Brain microvascular endothelial cell (primary cell): ENCODE measurements around the gene CAMTA1.

Source experiments
- DNase-seq: peaks from one replicate; pipeline ENCODE4 v3.0.0-alpha.2; 2020
- H3K27ac ChIP-seq: fragments of 250-450 bp; sonication (Bioruptor Pico); 2 replicates; pipeline ENCODE4 v1.5.1; 2020; ENCODE audit warnings: mild to moderate bottlenecking, moderate library complexity
- H3K27me3 ChIP-seq: fragments of 250-450 bp; sonication (Bioruptor Pico); replicated peaks from 2 replicates; pipeline ENCODE4 v1.5.1; 2020; ENCODE audit warnings: mild to moderate bottlenecking
- H3K36me3 ChIP-seq: fragments of 250-450 bp; sonication (Bioruptor Pico); replicated peaks from 2 replicates; pipeline ENCODE4 v1.5.1; 2020; ENCODE audit warnings: mild to moderate bottlenecking
- H3K4me3 ChIP-seq: 2 replicates; pipeline ENCODE4 v1.5.1; 2011; ENCODE audit warnings: low read depth, mild to moderate bottlenecking, control low read depth, low read length, moderate library complexity
- in situ Hi-C: cut with HindIII; loops from 2 replicates; pipeline ENCODE4 v1.10.0; 2017; ENCODE audit warnings: low sequenced_read_pairs, low pct_ligation_motif_present
- TF ChIP-seq, protein P1 (sequence below): IDR thresholded peaks from 2 replicates; pipeline ENCODE4 v1.5.1; 2011; ENCODE audit warnings: low read depth, mild to moderate bottlenecking, moderate library complexity, low read length, control low read depth, inconsistent platforms; ENCODE audit errors: missing control alignments

CAMTA1 gene

DNA sequence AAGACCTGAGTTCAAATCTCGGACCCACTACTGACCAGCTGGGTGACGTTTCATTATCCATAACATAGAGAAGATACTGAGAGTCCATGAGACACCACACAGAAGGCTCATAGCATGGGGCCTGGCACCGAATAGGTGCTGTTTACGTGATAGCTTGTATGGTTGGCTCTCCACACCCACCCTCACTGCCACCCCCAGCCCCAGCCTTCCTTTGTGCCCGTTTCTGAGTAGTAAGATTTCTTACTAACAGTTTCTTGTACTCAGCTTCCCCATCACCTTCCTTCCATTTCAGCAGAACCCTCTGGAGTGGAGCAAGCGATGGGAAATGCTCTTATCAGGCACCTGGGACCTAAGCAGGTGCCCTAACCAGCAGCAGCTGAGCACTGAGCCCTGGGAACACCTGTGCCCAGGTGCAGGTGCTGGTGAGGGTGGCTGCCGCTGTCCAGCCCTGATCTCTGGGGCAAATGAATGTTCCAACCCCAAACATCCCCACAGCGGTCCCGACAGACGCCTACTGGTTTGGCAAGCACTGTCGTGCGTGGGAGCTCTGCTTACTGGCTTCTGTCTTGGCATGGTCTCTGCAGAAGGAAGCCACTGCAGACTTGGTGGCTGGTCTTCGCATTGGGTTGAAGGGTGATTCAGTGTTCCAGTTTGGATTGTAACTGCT is 225.4 kb downstream of the CAMTA1 start:
- TF ChIP-seq, protein P1, sequence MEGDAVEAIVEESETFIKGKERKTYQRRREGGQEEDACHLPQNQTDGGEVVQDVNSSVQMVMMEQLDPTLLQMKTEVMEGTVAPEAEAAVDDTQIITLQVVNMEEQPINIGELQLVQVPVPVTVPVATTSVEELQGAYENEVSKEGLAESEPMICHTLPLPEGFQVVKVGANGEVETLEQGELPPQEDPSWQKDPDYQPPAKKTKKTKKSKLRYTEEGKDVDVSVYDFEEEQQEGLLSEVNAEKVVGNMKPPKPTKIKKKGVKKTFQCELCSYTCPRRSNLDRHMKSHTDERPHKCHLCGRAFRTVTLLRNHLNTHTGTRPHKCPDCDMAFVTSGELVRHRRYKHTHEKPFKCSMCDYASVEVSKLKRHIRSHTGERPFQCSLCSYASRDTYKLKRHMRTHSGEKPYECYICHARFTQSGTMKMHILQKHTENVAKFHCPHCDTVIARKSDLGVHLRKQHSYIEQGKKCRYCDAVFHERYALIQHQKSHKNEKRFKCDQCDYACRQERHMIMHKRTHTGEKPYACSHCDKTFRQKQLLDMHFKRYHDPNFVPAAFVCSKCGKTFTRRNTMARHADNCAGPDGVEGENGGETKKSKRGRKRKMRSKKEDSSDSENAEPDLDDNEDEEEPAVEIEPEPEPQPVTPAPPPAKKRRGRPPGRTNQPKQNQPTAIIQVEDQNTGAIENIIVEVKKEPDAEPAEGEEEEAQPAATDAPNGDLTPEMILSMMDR, result no peak
- DNase-seq, result no peak
- no peaks in the 10 kb centered on the region for H3K27me3 ChIP-seq
- no peak overlapping the region for H3K4me3 ChIP-seq
- in situ Hi-C loops, result no loop called here
- no peak overlapping the region for H3K27ac ChIP-seq
- H3K36me3 ChIP-seq, result no peaks in the 10 kb centered on the region

DNA sequence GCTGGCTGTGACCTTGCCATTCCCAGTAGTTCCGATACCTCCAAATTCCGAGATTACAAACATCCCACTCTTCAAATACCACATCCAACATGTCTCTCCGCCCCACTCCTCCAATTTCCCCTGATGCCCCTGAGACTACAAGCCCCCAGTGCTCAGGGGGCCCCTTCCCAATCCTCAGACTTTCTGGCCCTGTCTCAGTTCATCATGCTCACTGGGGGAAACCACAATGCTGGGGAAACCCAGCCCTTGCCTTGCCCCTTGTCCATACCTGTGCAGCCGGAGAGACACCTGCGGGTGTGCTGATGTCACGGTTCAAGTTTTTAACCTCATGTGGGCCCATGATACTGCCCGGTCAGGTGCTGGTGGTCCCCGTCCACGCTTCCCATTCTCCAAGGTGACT is 226.6 kb downstream of the CAMTA1 start:
- no peak for DNase-seq
- Histone ChIP-seq H3K27me3 (no peaks in the 10 kb centered on the region), H3K4me3 (no peak overlapping the region), H3K36me3 (no peaks in the 10 kb centered on the region), H3K27ac (no peak overlapping the region)
- TF ChIP-seq, protein P1, result no peak
- in situ Hi-C loops, result no loop called here

DNA sequence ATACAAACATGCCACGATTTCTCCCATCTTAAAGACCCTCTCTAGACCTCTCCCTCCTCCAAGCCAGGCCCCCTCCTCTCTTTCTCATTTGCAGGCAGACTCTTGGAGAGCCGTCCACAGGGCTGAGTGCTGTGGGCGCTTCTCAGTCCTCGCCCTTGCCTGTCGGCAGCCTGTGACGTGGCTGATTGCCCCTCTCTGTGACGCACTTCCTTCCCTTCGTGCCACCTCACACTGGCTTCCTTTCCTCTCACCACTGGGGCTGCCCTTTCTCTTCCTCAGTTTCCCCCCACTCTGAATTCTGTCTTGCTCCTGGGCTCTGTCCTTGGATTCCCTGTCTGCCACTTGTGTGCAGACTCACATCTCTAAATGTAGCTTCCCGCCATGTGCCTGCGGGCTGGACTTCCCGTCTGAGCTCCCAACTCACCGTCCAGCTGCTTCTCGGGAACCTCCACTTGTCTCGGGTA is 227.2 kb downstream of the CAMTA1 start:
- TF ChIP-seq, protein P1, result no peak
- in situ Hi-C loops, result no loop called here

DNA sequence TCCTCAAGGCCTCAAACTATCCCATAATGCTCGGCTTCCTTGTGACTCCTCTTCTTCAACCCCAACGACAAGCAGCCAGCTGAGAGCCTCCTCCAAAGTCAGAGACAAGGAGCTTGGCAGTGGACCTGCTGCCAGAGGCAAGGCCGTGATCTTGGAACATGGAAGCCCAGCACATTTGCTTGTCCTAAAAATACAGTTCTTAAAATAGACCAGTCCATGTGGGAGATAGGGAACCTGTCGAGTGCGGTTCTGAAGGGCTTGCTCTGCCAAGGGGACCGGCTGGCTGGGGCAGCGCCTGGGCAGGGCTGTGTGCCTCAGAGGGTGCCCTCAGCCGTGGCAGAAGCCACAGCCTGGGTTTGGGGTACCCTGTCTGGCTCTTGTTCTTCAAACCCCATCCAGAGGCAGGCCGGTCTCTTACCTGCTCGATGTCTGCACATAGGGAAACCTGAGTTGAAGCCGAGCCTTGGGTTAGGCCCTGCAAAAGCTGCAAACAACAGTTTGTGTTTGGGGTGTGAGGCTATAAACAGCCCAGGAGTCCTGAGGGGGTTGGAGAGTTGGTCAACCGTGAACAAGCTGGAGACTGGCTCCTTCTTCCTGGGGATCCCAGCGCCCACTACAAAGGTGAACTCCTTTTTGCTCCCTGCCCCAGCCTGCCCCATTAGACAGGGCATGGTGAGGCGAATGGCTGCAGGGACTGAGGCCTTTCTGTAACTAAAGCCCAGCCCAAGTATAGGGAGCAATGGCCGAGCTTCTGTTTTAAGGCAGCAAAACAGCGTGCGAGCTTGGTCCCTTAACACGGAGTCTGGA is 228.8 kb downstream of the CAMTA1 start:
- in situ Hi-C loops, result no loop called here
- TF ChIP-seq, protein P1, result no peak
- Histone ChIP-seq H3K27me3 (no peaks in the 10 kb centered on the region), H3K36me3 (no peaks in the 10 kb centered on the region), H3K27ac (no peak overlapping the region), H3K4me3 (no peak overlapping the region)
- no peak for DNase-seq

More for the DNA sequence above, 227.2 kb downstream of the CAMTA1 start:
- no peaks in the 10 kb centered on the region for H3K36me3 ChIP-seq
- no peak for DNase-seq
- no peak overlapping the region for H3K4me3 ChIP-seq
- no peak overlapping the region for H3K27ac ChIP-seq
- no peaks in the 10 kb centered on the region for H3K27me3 ChIP-seq

DNA sequence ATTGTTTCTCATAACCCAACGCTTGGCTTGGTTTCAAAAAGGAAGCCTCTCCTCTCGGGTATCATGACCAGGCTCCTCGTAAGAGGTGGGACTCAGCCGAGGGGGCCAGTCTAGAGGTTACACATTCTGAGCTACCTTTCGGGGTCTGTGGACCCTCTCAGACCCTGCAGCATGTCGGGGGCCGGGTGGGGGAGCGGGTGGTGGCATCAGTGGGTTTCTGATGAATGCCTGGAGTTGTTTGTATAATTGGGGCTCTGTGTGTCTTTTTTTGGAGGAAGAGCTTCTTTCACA is 229.3 kb downstream of the CAMTA1 start:
- no peak for DNase-seq
- TF ChIP-seq, protein P1, result no peak
- no peak overlapping the region for H3K27ac ChIP-seq
- no peak overlapping the region for H3K4me3 ChIP-seq
- no peaks in the 10 kb centered on the region for H3K36me3 ChIP-seq
- no peaks in the 10 kb centered on the region for H3K27me3 ChIP-seq
- in situ Hi-C loops, result no loop called here
